Measurements from ENCODE around the gene MUC16. TPM values are rescaled to one million over a fixed set of nuclear protein-coding genes. Genes with fewer than 3 reads are reported as not detected.

The MUC16 gene
- total and polyA plus RNA-seq, 4 donors: under 0.01 TPM; not detected in 3

DNA sequence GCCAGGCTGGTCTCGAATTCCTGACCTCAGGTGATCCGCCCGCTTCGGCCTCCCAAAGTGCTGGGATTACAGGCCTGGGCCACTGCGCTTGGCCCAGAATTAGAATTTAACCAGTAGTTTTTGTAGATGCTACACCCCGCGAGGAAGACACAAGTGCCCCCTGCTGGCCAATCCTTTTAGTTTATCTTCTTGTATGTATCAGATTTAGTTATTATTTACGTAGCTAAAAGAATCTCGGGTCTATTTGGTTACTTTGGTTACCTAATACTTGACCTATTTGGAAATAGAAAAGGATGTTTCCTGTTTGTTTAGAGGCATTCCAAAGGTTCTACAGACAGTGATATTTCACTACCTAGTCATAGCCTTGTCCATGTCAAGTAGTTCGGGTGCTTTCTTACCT lies 22.0 kb downstream of the MUC16 start:
- DNase-seq (ENCODE audit: low spot score): no peak
- TF ChIP-seq HNF4G (IDR thresholded peaks at IDR 0.05) (no peak), JUND (IDR thresholded peaks at IDR 0.05) (no peak), FOXA2 (IDR thresholded peaks at IDR 0.05) (no peak), TAF1 (conservative IDR thresholded peaks at IDR 0.05) (no peak), SP1 (IDR thresholded peaks at IDR 0.05) (no peak), EGR1 (IDR thresholded peaks at IDR 0.05; ENCODE audit: low read depth in 2 of 2) (no peak), RXRA (IDR thresholded peaks at IDR 0.05) (no peak), NR2F2 (IDR thresholded peaks at IDR 0.05) (no peak)
- TF ChIP-seq, protein P1, sequence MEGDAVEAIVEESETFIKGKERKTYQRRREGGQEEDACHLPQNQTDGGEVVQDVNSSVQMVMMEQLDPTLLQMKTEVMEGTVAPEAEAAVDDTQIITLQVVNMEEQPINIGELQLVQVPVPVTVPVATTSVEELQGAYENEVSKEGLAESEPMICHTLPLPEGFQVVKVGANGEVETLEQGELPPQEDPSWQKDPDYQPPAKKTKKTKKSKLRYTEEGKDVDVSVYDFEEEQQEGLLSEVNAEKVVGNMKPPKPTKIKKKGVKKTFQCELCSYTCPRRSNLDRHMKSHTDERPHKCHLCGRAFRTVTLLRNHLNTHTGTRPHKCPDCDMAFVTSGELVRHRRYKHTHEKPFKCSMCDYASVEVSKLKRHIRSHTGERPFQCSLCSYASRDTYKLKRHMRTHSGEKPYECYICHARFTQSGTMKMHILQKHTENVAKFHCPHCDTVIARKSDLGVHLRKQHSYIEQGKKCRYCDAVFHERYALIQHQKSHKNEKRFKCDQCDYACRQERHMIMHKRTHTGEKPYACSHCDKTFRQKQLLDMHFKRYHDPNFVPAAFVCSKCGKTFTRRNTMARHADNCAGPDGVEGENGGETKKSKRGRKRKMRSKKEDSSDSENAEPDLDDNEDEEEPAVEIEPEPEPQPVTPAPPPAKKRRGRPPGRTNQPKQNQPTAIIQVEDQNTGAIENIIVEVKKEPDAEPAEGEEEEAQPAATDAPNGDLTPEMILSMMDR (IDR thresholded peaks at IDR 0.05; ENCODE audit: low read depth, low read length, missing input control): no peak
- TF ChIP-seq, protein P2, sequence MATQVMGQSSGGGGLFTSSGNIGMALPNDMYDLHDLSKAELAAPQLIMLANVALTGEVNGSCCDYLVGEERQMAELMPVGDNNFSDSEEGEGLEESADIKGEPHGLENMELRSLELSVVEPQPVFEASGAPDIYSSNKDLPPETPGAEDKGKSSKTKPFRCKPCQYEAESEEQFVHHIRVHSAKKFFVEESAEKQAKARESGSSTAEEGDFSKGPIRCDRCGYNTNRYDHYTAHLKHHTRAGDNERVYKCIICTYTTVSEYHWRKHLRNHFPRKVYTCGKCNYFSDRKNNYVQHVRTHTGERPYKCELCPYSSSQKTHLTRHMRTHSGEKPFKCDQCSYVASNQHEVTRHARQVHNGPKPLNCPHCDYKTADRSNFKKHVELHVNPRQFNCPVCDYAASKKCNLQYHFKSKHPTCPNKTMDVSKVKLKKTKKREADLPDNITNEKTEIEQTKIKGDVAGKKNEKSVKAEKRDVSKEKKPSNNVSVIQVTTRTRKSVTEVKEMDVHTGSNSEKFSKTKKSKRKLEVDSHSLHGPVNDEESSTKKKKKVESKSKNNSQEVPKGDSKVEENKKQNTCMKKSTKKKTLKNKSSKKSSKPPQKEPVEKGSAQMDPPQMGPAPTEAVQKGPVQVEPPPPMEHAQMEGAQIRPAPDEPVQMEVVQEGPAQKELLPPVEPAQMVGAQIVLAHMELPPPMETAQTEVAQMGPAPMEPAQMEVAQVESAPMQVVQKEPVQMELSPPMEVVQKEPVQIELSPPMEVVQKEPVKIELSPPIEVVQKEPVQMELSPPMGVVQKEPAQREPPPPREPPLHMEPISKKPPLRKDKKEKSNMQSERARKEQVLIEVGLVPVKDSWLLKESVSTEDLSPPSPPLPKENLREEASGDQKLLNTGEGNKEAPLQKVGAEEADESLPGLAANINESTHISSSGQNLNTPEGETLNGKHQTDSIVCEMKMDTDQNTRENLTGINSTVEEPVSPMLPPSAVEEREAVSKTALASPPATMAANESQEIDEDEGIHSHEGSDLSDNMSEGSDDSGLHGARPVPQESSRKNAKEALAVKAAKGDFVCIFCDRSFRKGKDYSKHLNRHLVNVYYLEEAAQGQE (IDR thresholded peaks at IDR 0.05): no peak
- WGBS: 68% methylated on average over 10 of the region's 10 CpGs
- Histone ChIP-seq H3K4me3 (ENCODE audit: low read depth in 1 of 3, low read length in 3 of 3) (no peak overlapping the region), H3K4me1 (ENCODE audit: control insufficient read depth in 4 of 4, insufficient read depth in 4 of 4, low read length in 3 of 4) (no peaks in the 10 kb centered on the region), H3K27me3 (ENCODE audit: control insufficient read depth in 4 of 4, insufficient read depth in 4 of 4, low read length in 3 of 4) (no peaks in the 10 kb centered on the region), H3K9ac (ENCODE audit: low read depth in 1 of 2, low read length in 2 of 2) (no peak overlapping the region), H3K27ac (ENCODE audit: low read depth in 1 of 2, low read length in 2 of 2) (no peak overlapping the region), H3K36me3 (ENCODE audit: control insufficient read depth in 4 of 4, insufficient read depth in 3 of 4, low read depth in 1 of 4, low read length in 3 of 4) (no peaks in the 10 kb centered on the region), H3K9me3 (ENCODE audit: control insufficient read depth in 4 of 4, low read length in 3 of 4) (no peaks in the 10 kb centered on the region)

GRCh38 chr19:8986296-8986695 lies 23.9 kb downstream of the MUC16 start:
- H3K9me3 ChIP-seq (ENCODE audit: control insufficient read depth in 4 of 4, low read length in 3 of 4): no peaks in the 10 kb centered on the region
- no peak overlapping the region for H3K4me3 ChIP-seq (ENCODE audit: low read depth in 1 of 3, low read length in 3 of 3)
- no peaks in the 10 kb centered on the region for H3K4me1 ChIP-seq (ENCODE audit: control insufficient read depth in 4 of 4, insufficient read depth in 4 of 4, low read length in 3 of 4)
- no peaks in the 10 kb centered on the region for H3K27me3 ChIP-seq (ENCODE audit: control insufficient read depth in 4 of 4, insufficient read depth in 4 of 4, low read length in 3 of 4)
- no peak for TF ChIP-seq FOXA1 (IDR thresholded peaks at IDR 0.05)
- TF ChIP-seq NR2F2 (IDR thresholded peaks at IDR 0.05): no peak
- TF ChIP-seq, protein P1 (IDR thresholded peaks at IDR 0.05; ENCODE audit: low read depth, low read length, missing input control): no peak
- TF ChIP-seq RAD21 (IDR thresholded peaks at IDR 0.05): no peak
- TF ChIP-seq, protein P3, sequence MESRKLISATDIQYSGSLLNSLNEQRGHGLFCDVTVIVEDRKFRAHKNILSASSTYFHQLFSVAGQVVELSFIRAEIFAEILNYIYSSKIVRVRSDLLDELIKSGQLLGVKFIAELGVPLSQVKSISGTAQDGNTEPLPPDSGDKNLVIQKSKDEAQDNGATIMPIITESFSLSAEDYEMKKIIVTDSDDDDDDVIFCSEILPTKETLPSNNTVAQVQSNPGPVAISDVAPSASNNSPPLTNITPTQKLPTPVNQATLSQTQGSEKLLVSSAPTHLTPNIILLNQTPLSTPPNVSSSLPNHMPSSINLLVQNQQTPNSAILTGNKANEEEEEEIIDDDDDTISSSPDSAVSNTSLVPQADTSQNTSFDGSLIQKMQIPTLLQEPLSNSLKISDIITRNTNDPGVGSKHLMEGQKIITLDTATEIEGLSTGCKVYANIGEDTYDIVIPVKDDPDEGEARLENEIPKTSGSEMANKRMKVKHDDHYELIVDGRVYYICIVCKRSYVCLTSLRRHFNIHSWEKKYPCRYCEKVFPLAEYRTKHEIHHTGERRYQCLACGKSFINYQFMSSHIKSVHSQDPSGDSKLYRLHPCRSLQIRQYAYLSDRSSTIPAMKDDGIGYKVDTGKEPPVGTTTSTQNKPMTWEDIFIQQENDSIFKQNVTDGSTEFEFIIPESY (IDR thresholded peaks at IDR 0.05): no peak
- TF ChIP-seq SP1 (IDR thresholded peaks at IDR 0.05): no peak
- TF ChIP-seq FOXA2 (IDR thresholded peaks at IDR 0.05): no peak
- no peak for TF ChIP-seq JUND (IDR thresholded peaks at IDR 0.05)
- no peak for TF ChIP-seq EGR1 (IDR thresholded peaks at IDR 0.05; ENCODE audit: low read depth in 2 of 2)
- TF ChIP-seq, protein P4, sequence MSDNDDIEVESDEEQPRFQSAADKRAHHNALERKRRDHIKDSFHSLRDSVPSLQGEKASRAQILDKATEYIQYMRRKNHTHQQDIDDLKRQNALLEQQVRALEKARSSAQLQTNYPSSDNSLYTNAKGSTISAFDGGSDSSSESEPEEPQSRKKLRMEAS (IDR thresholded peaks at IDR 0.05): no peak
- H3K36me3 ChIP-seq (ENCODE audit: control insufficient read depth in 4 of 4, insufficient read depth in 3 of 4, low read depth in 1 of 4, low read length in 3 of 4): no peaks in the 10 kb centered on the region
- H3K27ac ChIP-seq (ENCODE audit: low read depth in 1 of 2, low read length in 2 of 2): no peak overlapping the region
- 57% methylated on average over 3 of the region's 3 CpGs for WGBS
- no peak overlapping the region for H3K9ac ChIP-seq (ENCODE audit: low read depth in 1 of 2, low read length in 2 of 2)
- DNase-seq (ENCODE audit: low spot score): no peak

Data from liver (tissue), 9 donors.